Muscle layer of colon (tissue), 2 donors: ENCODE results near the gene ASB18.

Experiments used
- H3K27ac ChIP-seq: one replicate; pipeline ENCODE4 v1.7.0; 2013; ENCODE audit warnings: low read depth, mild to moderate bottlenecking, low read length, moderate library complexity
- H3K27me3 ChIP-seq, 2 donors: one replicate each; pipeline ENCODE4 v1.7.0; 2013; ENCODE audit warnings: low read length in 2 of 2, mild to moderate bottlenecking in 2 of 2; ENCODE audit not compliant: insufficient read depth in 2 of 2, control insufficient read depth in 1 of 2
- H3K36me3 ChIP-seq: one replicate; pipeline ENCODE4 v1.7.0; 2013; ENCODE audit warnings: mild to moderate bottlenecking, low read length; ENCODE audit not compliant: insufficient read depth
- H3K4me1 ChIP-seq: one replicate; pipeline ENCODE4 v1.7.0; 2013; ENCODE audit warnings: mild to moderate bottlenecking, low read length; ENCODE audit not compliant: insufficient read depth
- H3K4me3 ChIP-seq, 2 donors: one replicate each; pipeline ENCODE4 v1.7.0; 2013; ENCODE audit warnings: low read length in 2 of 2, low read depth in 1 of 2, mild to moderate bottlenecking in 1 of 2, moderate library complexity in 1 of 2
- H3K9ac ChIP-seq: one replicate; pipeline ENCODE4 v1.7.0; 2013; ENCODE audit warnings: low read length
- H3K9me3 ChIP-seq: one replicate; pipeline ENCODE4 v1.7.0; 2013; ENCODE audit warnings: mild to moderate bottlenecking, low read length
- donor health status: abdominal sarcoma.
- donor health status: Adenocarcinoma of cecum.

ASB18 gene

GRCh38 chr2:236254674-236255073 lies 9.5 kb downstream of the ASB18 start:
- Histone ChIP-seq H3K4me3 (no peak overlapping the region), H3K9me3 (no peaks in the 10 kb centered on the region), H3K4me1 (no peaks in the 10 kb centered on the region), H3K27me3 (no peaks in the 10 kb centered on the region), H3K36me3 (no peaks in the 10 kb centered on the region), H3K27ac (no peak overlapping the region), H3K9ac (no peak overlapping the region)

DNA sequence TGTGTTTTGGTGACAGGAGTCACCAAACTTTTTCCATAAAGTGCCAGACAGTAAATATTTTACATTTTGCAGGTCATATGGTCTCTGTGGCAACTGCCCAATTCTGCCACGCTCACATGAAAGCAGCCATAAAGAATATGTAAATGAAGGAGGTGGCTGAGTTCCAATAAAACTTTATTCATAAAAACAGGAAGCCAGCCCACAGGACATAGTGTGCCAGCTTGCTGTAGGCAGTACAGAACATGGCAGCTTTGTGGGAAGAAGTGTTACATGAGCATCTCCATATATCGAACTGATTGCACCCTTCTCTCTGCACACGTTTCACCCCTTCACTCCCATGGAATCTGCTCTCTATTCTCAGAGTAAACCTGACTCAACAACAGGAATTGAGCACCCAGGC lies 10.2 kb downstream of the ASB18 start:
- Histone ChIP-seq H3K9ac (no peak overlapping the region), H3K4me1 (no peaks in the 10 kb centered on the region), H3K27ac (no peak overlapping the region), H3K27me3 (no peaks in the 10 kb centered on the region), H3K4me3 (no peak overlapping the region), H3K9me3 (no peaks in the 10 kb centered on the region), H3K36me3 (no peaks in the 10 kb centered on the region)

GRCh38 chr2:236252602-236253001 lies 11.6 kb downstream of the ASB18 start:
- Histone ChIP-seq H3K4me1 (no peaks in the 10 kb centered on the region), H3K27ac (no peak overlapping the region)

GRCh38 chr2:236250909-236251579 lies 13.2 kb downstream of the ASB18 start:
- no peak overlapping the region for H3K4me3 ChIP-seq
- H3K9me3 ChIP-seq = no peaks in the 10 kb centered on the region
- no peaks in the 10 kb centered on the region for H3K36me3 ChIP-seq
- H3K9ac ChIP-seq = no peak overlapping the region
- H3K27me3 ChIP-seq = no peaks in the 10 kb centered on the region
- H3K27ac ChIP-seq = no peak overlapping the region
- H3K4me1 ChIP-seq = no peaks in the 10 kb centered on the region

More at GRCh38 chr2:236252602-236253001, 11.6 kb downstream of the ASB18 start:
- H3K36me3 ChIP-seq = no peaks in the 10 kb centered on the region
- no peak overlapping the region for H3K4me3 ChIP-seq
- H3K9me3 ChIP-seq = no peaks in the 10 kb centered on the region
- H3K9ac ChIP-seq = no peak overlapping the region
- H3K27me3 ChIP-seq = no peaks in the 10 kb centered on the region

DNA sequence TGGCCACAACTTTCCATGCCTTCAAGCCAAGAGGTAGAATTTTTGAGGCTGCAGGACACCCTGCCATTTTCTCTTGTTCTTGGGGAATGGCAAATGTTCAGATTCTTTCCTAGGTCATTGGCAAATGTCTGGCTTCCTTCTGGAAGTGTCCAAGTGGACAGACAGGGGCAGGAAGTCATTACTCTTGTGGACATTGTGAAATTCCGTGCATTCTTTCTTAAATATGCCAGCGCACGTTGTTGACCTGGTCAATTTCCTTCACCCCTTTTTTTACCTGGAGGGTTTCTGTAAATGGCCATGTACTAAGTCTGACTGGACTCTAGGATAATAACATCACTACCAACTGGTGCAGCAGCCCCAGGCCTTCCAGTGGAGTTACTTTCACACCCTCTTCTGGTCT lies 13.9 kb downstream of the ASB18 start:
- Histone ChIP-seq H3K36me3 (no peaks in the 10 kb centered on the region), H3K27me3 (peaks cover 0 to 2% of the 10 kb centered on the region in 2 donors), H3K4me1 (no peaks in the 10 kb centered on the region), H3K9me3 (no peaks in the 10 kb centered on the region), H3K9ac (no peak overlapping the region), H3K27ac (no peak overlapping the region), H3K4me3 (no peak overlapping the region)

DNA sequence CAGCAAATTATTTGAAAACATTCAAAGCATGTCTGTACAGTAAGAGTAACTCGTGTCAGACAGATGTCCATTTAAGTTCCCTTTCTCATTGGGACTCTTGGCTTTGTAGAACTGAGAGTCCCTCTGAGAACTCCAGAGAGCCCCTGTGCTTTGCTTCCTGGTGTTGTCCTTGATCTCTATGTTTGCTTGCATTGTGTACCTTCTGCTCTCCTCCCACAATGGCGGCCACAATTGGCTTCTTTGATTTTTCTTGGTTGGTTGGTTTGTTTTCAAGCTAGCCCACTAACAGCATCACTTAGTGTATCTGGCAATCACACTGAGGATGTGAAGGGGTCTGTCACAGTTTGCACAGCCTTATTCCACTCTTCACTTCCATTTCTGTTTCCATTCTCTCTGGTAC lies 15.1 kb downstream of the ASB18 start:
- Histone ChIP-seq H3K27me3 (peaks cover 0 to 7% of the 10 kb centered on the region in 2 donors), H3K4me1 (no peaks in the 10 kb centered on the region), H3K9me3 (no peaks in the 10 kb centered on the region), H3K36me3 (no peaks in the 10 kb centered on the region), H3K4me3 (no peak overlapping the region), H3K27ac (no peak overlapping the region), H3K9ac (no peak overlapping the region)

- no peak overlapping the region for H3K9ac ChIP-seq
- H3K4me1 ChIP-seq = no peaks in the 10 kb centered on the region
- H3K9me3 ChIP-seq = no peaks in the 10 kb centered on the region
- H3K36me3 ChIP-seq = no peaks in the 10 kb centered on the region
- no peak overlapping the region for H3K27ac ChIP-seq
- H3K4me3 ChIP-seq = no peak overlapping the region
- H3K27me3 ChIP-seq = peaks cover 0 to 7% of the 10 kb centered on the region in 2 donors
Measured at GRCh38 chr2:236246711-236247246, 17.4 kb downstream of the ASB18 start.

DNA sequence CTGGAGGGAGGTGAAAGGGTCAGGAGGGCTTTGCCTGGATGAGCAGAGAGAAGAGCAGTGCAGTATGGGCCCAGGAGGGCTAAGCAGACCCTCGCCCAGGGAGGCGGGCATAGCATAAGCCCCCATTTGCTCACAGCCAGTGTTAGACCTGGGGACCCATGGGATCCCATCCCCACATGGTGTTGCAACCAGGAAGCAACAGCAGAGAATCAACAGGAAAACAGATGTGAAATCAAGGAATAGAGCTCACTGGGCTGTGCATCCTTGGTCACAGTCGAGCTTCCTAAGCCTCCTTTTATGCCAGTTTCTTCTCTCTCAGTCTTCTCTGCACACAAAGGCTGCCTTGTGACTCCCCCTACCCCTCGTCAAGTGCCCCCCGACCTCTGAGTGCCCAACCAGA lies 19.9 kb downstream of the ASB18 start:
- peaks cover 0 to 7% of the 10 kb centered on the region in 2 donors for H3K27me3 ChIP-seq

GRCh38 chr2:236242057-236242495 lies 22.1 kb downstream of the ASB18 start:
- Histone ChIP-seq H3K9ac (no peak overlapping the region), H3K4me3 (no peak overlapping the region), H3K4me1 (no peaks in the 10 kb centered on the region), H3K27me3 (peaks cover 0 to 16% of the 10 kb centered on the region in 2 donors), H3K27ac (no peak overlapping the region), H3K36me3 (no peaks in the 10 kb centered on the region), H3K9me3 (no peaks in the 10 kb centered on the region)

More for the DNA sequence above, 19.9 kb downstream of the ASB18 start:
- H3K36me3 ChIP-seq = no peaks in the 10 kb centered on the region
- no peak overlapping the region for H3K9ac ChIP-seq
- no peak overlapping the region for H3K4me3 ChIP-seq
- H3K4me1 ChIP-seq = no peaks in the 10 kb centered on the region
- no peaks in the 10 kb centered on the region for H3K9me3 ChIP-seq
- H3K27ac ChIP-seq = no peak overlapping the region

DNA sequence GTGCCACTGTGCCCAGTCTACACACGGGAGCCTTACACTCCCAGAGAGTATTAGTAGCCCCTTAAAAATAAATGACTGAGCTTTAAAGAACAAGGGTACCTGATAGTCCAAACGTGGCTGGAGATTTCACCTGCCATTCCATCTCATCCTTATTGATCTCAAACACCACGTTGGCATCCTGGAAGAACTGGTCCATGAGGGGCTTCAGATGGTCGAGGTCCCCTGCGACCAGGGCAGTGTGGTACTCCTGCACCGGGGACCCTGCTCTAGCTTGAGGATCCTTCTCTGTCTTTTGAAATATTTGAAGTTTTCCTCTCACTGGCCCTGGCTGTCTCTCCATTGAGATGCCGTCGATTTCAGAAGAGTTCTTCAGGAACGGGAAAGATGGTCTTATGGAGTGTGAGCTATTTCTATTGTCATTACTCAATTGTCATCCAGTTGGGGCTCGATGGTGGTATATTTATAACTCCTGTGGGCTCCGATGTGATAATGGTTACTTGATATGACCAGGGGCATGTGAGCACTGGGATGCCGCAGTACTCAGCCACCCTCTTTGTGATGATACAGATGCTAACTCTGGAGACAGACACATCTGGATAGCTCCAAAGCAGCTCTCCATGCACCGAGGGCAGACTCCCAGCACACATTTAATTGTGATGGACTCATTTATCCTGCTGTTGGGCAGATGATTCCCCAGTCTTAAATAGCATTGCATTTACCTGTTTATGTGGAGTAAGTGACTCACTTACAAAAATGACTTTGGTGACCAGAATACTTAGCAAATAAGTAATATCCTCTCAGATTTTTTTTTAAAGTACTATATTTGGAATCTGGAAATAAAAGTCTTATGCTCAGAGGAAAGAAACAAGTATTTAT lies 22.8 kb downstream of the ASB18 start:
- Histone ChIP-seq H3K9ac (no peak overlapping the region), H3K27me3 (peaks cover 5 to 22% of the 10 kb centered on the region in 2 donors), H3K4me1 (no peaks in the 10 kb centered on the region), H3K27ac (no peak overlapping the region), H3K36me3 (no peaks in the 10 kb centered on the region), H3K9me3 (no peaks in the 10 kb centered on the region), H3K4me3 (no peak overlapping the region)

- Histone ChIP-seq H3K4me1 (no peaks in the 10 kb centered on the region), H3K9ac (no peak overlapping the region), H3K27me3 (peaks cover 13 to 32% of the 10 kb centered on the region in 2 donors), H3K36me3 (no peaks in the 10 kb centered on the region), H3K4me3 (no peak overlapping the region), H3K9me3 (no peaks in the 10 kb centered on the region), H3K27ac (no peak overlapping the region)
Measured at GRCh38 chr2:236240228-236240990, 23.8 kb downstream of the ASB18 start.
